B cell (primary cell): Measurements from ENCODE around the gene MIPEP. TPM values are rescaled to one million over a fixed set of nuclear protein-coding genes. Genes with fewer than 3 reads are reported as not detected.

ENCODE experiments used
- ATAC-seq: fragments of 200-7000 bp; cut with Tn5 transposase; one replicate; pipeline ENCODE4 v1.10.0; 2021; ENCODE audit warnings: low read depth, mild to moderate bottlenecking, moderate number of reproducible peaks, moderate library complexity
- CTCF ChIA-PET: fragments of 350-600 bp; sonication (Branson Sonifier 250); formaldehyde crosslinking; loops from one replicate; lab custom pipeline; 2021; ENCODE audit warnings: antibody characterized with exemption, inconsistent platforms; lab: Charles Lee
- POLR2A ChIA-PET: fragments of 350-600 bp; sonication (Branson Sonifier 250); formaldehyde crosslinking; loops from one replicate; lab custom pipeline; 2021; ENCODE audit warnings: antibody characterized with exemption; lab: Charles Lee
- DNase-seq: peaks from one replicate; pipeline ENCODE4 v3.0.0; 2013
- H2AFZ ChIP-seq: 2 replicates; pipeline ENCODE4 v1.6.1; 2012; ENCODE audit warnings: mild to moderate bottlenecking, low read depth, low read length; ENCODE audit not compliant: insufficient read depth, poor library complexity, severe bottlenecking
- H3K27ac ChIP-seq, 2 donors: 1 replicate in 1 of 2; 2 replicates in 1 of 2; pipeline ENCODE4 v1.5.1; 2012 to 2013; ENCODE audit warnings: low read length in 2 of 2, mild to moderate bottlenecking in 2 of 2, moderate library complexity in 1 of 2
- H3K27me3 ChIP-seq, 4 experiments: fragments of 200-600 bp in 1 of 4; sonication (generic) in 1 of 4; replicated peaks in 1 of 4; 1 replicate in 2 of 4; 2 replicates in 2 of 4; pipeline versions ENCODE4 v1.6.1 to v1.7.0; 2013 to 2016; ENCODE audit warnings: low read length in 3 of 4, mild to moderate bottlenecking in 2 of 4, mixed read lengths in 1 of 4, moderate library complexity in 1 of 4; ENCODE audit not compliant: insufficient read depth in 4 of 4, control insufficient read depth in 3 of 4; ENCODE audit errors: control extremely low read depth in 1 of 4
- H3K36me3 ChIP-seq, 2 experiments: replicated peaks in 1 of 2; 1 replicate in 1 of 2; 2 replicates in 1 of 2; pipeline versions ENCODE4 v1.6.1 to v1.7.1; 2013; ENCODE audit warnings: low read length in 1 of 2; ENCODE audit not compliant: insufficient read depth in 2 of 2, control insufficient read depth in 1 of 2; ENCODE audit errors: control extremely low read depth in 1 of 2, extremely low read depth in 1 of 2
- H3K4me1 ChIP-seq, 2 donors: fragments of 200-600 bp in 1 of 2; sonication (generic) in 1 of 2; 1 replicate in 1 of 2; 2 replicates in 1 of 2; pipeline versions ENCODE4 v1.5.1 to v1.6.1; 2013 to 2017; ENCODE audit warnings: low read length in 2 of 2; ENCODE audit not compliant: control insufficient read depth in 2 of 2, insufficient read depth in 2 of 2
- H3K4me2 ChIP-seq: replicated peaks from 2 replicates; pipeline ENCODE3; 2012; ENCODE audit warnings: mild to moderate bottlenecking, low read depth, low read length; ENCODE audit not compliant: poor library complexity, severe bottlenecking
- H3K4me3 ChIP-seq, 5 experiments: fragments of 200-600 bp in 1 of 5; sonication (generic) in 1 of 5; 1 replicate in 3 of 5; 2 replicates in 2 of 5; pipeline versions ENCODE4 v1.5.1 to v1.7.0; 2011 to 2016; ENCODE audit warnings: low read length in 4 of 5, mild to moderate bottlenecking in 4 of 5, low read depth in 2 of 5, control low read depth in 1 of 5, moderate library complexity in 1 of 5; ENCODE audit not compliant: insufficient read depth in 1 of 5; ENCODE audit errors: control extremely low read depth in 1 of 5, extremely low read depth in 1 of 5
- H3K79me2 ChIP-seq: fragments of 200-600 bp; sonication (generic); one replicate; pipeline ENCODE4 v1.6.0; 2016; ENCODE audit warnings: low read length; ENCODE audit not compliant: control insufficient read depth, insufficient read depth
- H3K9ac ChIP-seq: fragments of 200-600 bp; sonication (generic); 2 replicates; pipeline ENCODE4 v1.6.1; 2017; ENCODE audit warnings: mild to moderate bottlenecking, low read length, moderate library complexity
- H3K9me3 ChIP-seq, 3 donors: one replicate each; pipeline versions ENCODE4 v1.6.1 to v1.7.1; 2013; ENCODE audit warnings: low read length in 2 of 3; ENCODE audit not compliant: control insufficient read depth in 2 of 3, insufficient read depth in 1 of 3; ENCODE audit errors: control extremely low read depth in 1 of 3
- H4K20me1 ChIP-seq: 2 replicates; pipeline ENCODE4 v1.6.0; 2012; ENCODE audit warnings: mild to moderate bottlenecking, low read length; ENCODE audit not compliant: insufficient read depth, control insufficient read depth, poor library complexity, severe bottlenecking
- H3K27ac Mint-ChIP-seq: one replicate; pipeline ENCODE4 v1.8.0; 2021; ENCODE audit warnings: mixed read lengths
- H3K27me3 Mint-ChIP-seq: one replicate; pipeline ENCODE4 v1.8.0; 2021; ENCODE audit warnings: mixed read lengths
- H3K4me1 Mint-ChIP-seq: one replicate; pipeline ENCODE4 v1.8.0; 2021; ENCODE audit warnings: mixed read lengths
- H3K4me3 Mint-ChIP-seq: one replicate; pipeline ENCODE4 v1.8.0; 2021; ENCODE audit warnings: mixed read lengths
- H3K9me3 Mint-ChIP-seq: one replicate; pipeline ENCODE4 v1.8.0; 2022; ENCODE audit warnings: mixed read lengths; ENCODE audit not compliant: insufficient read depth
- CTCF ChIP-seq: fragments of 200-600 bp; IDR thresholded peaks from one replicate; pipeline ENCODE4 v1.8.0; 2022; ENCODE audit warnings: antibody characterized with exemption, mild to moderate bottlenecking
- EZH2 ChIP-seq: IDR thresholded peaks from 2 replicates; pipeline ENCODE4 v1.6.1; 2012; ENCODE audit warnings: borderline replicate concordance, low read depth, mild to moderate bottlenecking, moderate library complexity, low read length; ENCODE audit not compliant: insufficient read depth, poor library complexity, severe bottlenecking
- WGBS: methylation state at CpG from one replicate; pipeline ENCODE4 v1.1.5; 2013; ENCODE audit warnings: missing lambda C conversion rate; ENCODE audit not compliant: insufficient coverage; 5-methylcytosine and 5-hydroxymethylcytosine counted together
- intact Hi-C: fragments of 100-400 bp; cut with micrococcal nuclease; formaldehyde crosslinking; loops from one replicate; pipeline ENCODE4 v1.10.0; 2022
- polyA plus RNA-seq: library from polyadenylated mRNA; depleted of rRNA; stranded (reverse); fragments of >200 nt; gene quantifications from 2 replicates; pipeline ENCODE4 v1.2.3, GENCODE V29; 2012
- total RNA-seq, 2 donors: library from RNA; stranded (reverse); fragments of 120-200 nt in 1 of 2; gene quantifications; 1 replicate in 1 of 2; 2 replicates in 1 of 2; pipeline versions ENCODE4 v1.2.3 to v1.2.4, GENCODE V29; 2013 to 2022

MIPEP gene
- total and polyA plus RNA-seq, 2 donors (not counting 1 experiment from before 2014, with no cell fraction given) = 6.2 to 16.9 TPM

GRCh38 chr13:23825179-23825578 is 64.0 kb downstream of the MIPEP start:
- CTCF ChIA-PET = interaction anchor here (1.9 kb wide), 1 partner anchor 15 kb away, joined by 6 read pairs; no protein-coding TSS in a partner anchor
- H3K27ac Mint-ChIP-seq = no peak overlapping the region
- H3K79me2 ChIP-seq = no peaks in the 10 kb centered on the region
- no peaks in the 10 kb centered on the region for H3K27me3 Mint-ChIP-seq
- peaks cover 4 to 12% (median 8%) of the 10 kb centered on the region in 3 donors for H3K9me3 ChIP-seq
- no peaks in the 10 kb centered on the region for H3K4me1 ChIP-seq
- no CpG with 5 or more reads among the region's 2 CpGs for WGBS
- no peaks in the 10 kb centered on the region for H3K9me3 Mint-ChIP-seq
- no peak overlapping the region for H3K4me3 ChIP-seq
- DNase-seq (no peak), ATAC-seq (no peak)
- POLR2A ChIA-PET = no interaction called here
- no peak overlapping the region for H3K4me2 ChIP-seq
- intact Hi-C loops = no loop called here
- H3K9ac ChIP-seq = no peak overlapping the region
- H4K20me1 ChIP-seq = no peaks in the 10 kb centered on the region
- no peak overlapping the region for H3K27ac ChIP-seq
- peaks cover 5 to 6% of the 10 kb centered on the region in 2 experiments for H3K36me3 ChIP-seq
- H3K4me3 Mint-ChIP-seq = no peak overlapping the region
- H2AFZ ChIP-seq = no peak overlapping the region
- no peak for TF ChIP-seq CTCF
- no peak for TF ChIP-seq EZH2
- no peaks in the 10 kb centered on the region for H3K4me1 Mint-ChIP-seq
- peaks cover 0 to 4% (median 1%) of the 10 kb centered on the region in 4 experiments for H3K27me3 ChIP-seq

DNA sequence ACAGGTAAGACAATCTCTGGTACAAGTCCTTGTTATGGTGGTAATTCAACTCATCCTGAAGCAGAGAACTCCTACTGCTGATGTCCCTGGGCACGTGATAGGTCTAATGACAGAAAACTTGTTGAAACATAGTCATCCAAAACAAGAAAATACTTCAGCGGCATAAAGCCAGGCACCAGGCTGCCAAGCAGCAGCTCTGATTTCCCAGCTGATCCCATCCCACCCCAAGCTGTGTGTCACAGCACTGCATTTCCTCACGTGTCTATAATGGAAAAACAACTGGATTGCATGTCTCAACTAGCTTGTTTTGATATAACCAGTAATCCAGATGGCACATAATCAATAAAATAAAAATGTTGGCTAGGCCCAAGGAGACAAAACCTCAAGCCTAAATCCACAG is 64.8 kb downstream of the MIPEP start:
- Mint-ChIP-seq H3K4me1 (no peaks in the 10 kb centered on the region), H3K27ac (no peak overlapping the region), H3K4me3 (no peak overlapping the region), H3K9me3 (no peaks in the 10 kb centered on the region), H3K27me3 (no peaks in the 10 kb centered on the region)
- H4K20me1 ChIP-seq = no peaks in the 10 kb centered on the region
- ATAC-seq = no peak
- intact Hi-C loops = no loop called here
- WGBS = 100% methylated on average over 3 of the region's 3 CpGs
- peaks cover 0 to 4% (median 1%) of the 10 kb centered on the region in 4 experiments for H3K27me3 ChIP-seq
- no peak for DNase-seq
- H3K27ac ChIP-seq = no peak overlapping the region
- H3K79me2 ChIP-seq = no peaks in the 10 kb centered on the region
- TF ChIP-seq EZH2 (no peak), CTCF (no peak)
- H3K9me3 ChIP-seq = peaks cover 4 to 12% (median 8%) of the 10 kb centered on the region in 3 donors
- ChIA-PET CTCF (interaction anchor here (1.0 to 1.9 kb wide), 2 partner anchors 13 to 14 kb away, joined by 3 to 6 read pairs; no protein-coding TSS in a partner anchor), POLR2A (interaction anchor here (1.2 kb wide), 1 partner anchor 54 kb away, joined by 3 read pairs; no protein-coding TSS in a partner anchor)
- H3K4me3 ChIP-seq = no peak overlapping the region
- no peaks in the 10 kb centered on the region for H3K4me1 ChIP-seq
- peaks cover 5 to 6% of the 10 kb centered on the region in 2 experiments for H3K36me3 ChIP-seq
- H3K9ac ChIP-seq = no peak overlapping the region
- no peak overlapping the region for H2AFZ ChIP-seq
- H3K4me2 ChIP-seq = no peak overlapping the region
